SU-DHL-6 (cell line): ENCODE data around the gene HSH2D.

Experiments
- H2AFZ ChIP-seq: fragments of 200-600 bp; sonication (generic); 2 replicates; pipeline ENCODE4 v1.6.1; 2014; ENCODE audit warnings: low read depth, mild to moderate bottlenecking, moderate library complexity, mixed read lengths, antibody characterized with exemption, low read length; ENCODE audit not compliant: severe bottlenecking
- H3F3A ChIP-seq: fragments of 200-600 bp; shearing (Covaris generic); 2 replicates; pipeline ENCODE4 v1.6.0; 2016; ENCODE audit warnings: antibody characterized with exemption, mild to moderate bottlenecking; ENCODE audit not compliant: insufficient read depth
- H3K27ac ChIP-seq: fragments of 200-600 bp; sonication (generic); 2 replicates; pipeline ENCODE4 v1.5.1; 2016; ENCODE audit warnings: low read depth, mild to moderate bottlenecking, low read length, moderate library complexity, mixed read lengths
- H3K27me3 ChIP-seq: fragments of 200-600 bp; sonication (generic), shearing (Covaris generic); 2 replicates; pipeline ENCODE4 v1.6.0; 2014; ENCODE audit warnings: mild to moderate bottlenecking, low read length
- H3K36me3 ChIP-seq: fragments of 200-600 bp; sonication (generic); 2 replicates; pipeline ENCODE4 v1.6.1; 2014; ENCODE audit warnings: mild to moderate bottlenecking, low read length, mixed read lengths
- H3K4me2 ChIP-seq: fragments of 300-600, 200-600 bp; shearing (Covaris generic), sonication (generic); 2 replicates; pipeline ENCODE4 v1.6.0; 2014; ENCODE audit warnings: low read length, low read depth, mild to moderate bottlenecking; ENCODE audit not compliant: poor library complexity, severe bottlenecking
- H3K4me3 ChIP-seq: fragments of 200-600 bp; sonication (generic); 2 replicates; pipeline ENCODE4 v1.5.1; 2014; ENCODE audit warnings: antibody characterized with exemption, low read length, mild to moderate bottlenecking, mixed read lengths; ENCODE audit not compliant: insufficient read depth, poor library complexity, severe bottlenecking
- H3K79me2 ChIP-seq: fragments of 200-600 bp; sonication (generic); 2 replicates; pipeline ENCODE4 v1.6.1; 2014; ENCODE audit warnings: mild to moderate bottlenecking, low read length, moderate library complexity; ENCODE audit not compliant: insufficient read depth
- H3K9ac ChIP-seq: fragments of 200-600 bp; sonication (generic); 2 replicates; pipeline ENCODE4 v1.7.0; 2014; ENCODE audit warnings: mild to moderate bottlenecking, low read length
- H3K9me2 ChIP-seq: fragments of 200-600 bp; sonication (generic); replicated peaks from 2 replicates; pipeline ENCODE4 v1.6.1; 2014; ENCODE audit warnings: low read length; ENCODE audit not compliant: insufficient read depth
- H3K9me3 ChIP-seq: fragments of 200-600 bp; sonication (generic); 2 replicates; pipeline ENCODE4 v1.6.1; 2014; ENCODE audit warnings: low read length, mixed read lengths; ENCODE audit not compliant: insufficient read depth
- H4K20me1 ChIP-seq: fragments of 200-600 bp; sonication (generic); 2 replicates; pipeline ENCODE4 v1.6.1; 2014; ENCODE audit warnings: low read depth, mild to moderate bottlenecking, antibody characterized with exemption, low read length, moderate library complexity, mixed read lengths
- EZH2phosphoT487 ChIP-seq: fragments of 200-600 bp; sonication (generic), shearing (Covaris generic); conservative IDR thresholded peaks from 2 replicates; pipeline ENCODE4 v1.6.1; 2018; ENCODE audit warnings: mild to moderate bottlenecking, antibody characterized with exemption, low read length, moderate library complexity, mixed read lengths
- TF ChIP-seq, protein P1 (sequence below): fragments of 200-600 bp; sonication (generic); IDR thresholded peaks from one replicate; pipeline ENCODE4 v1.5.1; 2017; ENCODE audit warnings: antibody characterized with exemption, mild to moderate bottlenecking, low read length, moderate library complexity; ENCODE audit not compliant: insufficient read depth, poor library complexity, severe bottlenecking

HSH2D gene

DNA sequence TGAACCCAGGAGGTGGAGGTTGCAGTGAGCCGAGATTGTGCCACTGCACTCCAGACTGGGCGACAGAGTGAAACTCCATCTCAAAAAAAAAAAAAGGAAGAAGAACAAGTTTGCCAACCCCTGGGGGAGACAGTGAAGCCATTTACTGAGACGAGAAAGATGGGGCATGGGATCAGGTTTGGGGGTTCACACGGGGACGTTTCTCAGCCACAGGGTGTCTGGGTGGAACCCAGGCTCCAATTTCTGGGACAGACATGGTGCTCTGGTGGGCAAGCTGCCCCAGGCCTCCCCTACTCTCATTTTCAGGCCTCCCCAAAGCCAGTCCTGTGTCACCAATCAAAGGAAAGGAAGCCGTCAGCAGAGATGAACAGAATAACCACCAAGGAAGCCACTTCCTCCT lies 13.4 kb downstream of the HSH2D start:
- Histone ChIP-seq H2AFZ (no peak overlapping the region), H3K9me3 (no peaks in the 10 kb centered on the region), H4K20me1 (no peaks in the 10 kb centered on the region), H3F3A (peaks cover 31% of the 10 kb centered on the region), H3K4me3 (no peak overlapping the region), H3K9ac (no peak overlapping the region), H3K79me2 (no peaks in the 10 kb centered on the region), H3K9me2 (no peaks in the 10 kb centered on the region), H3K27ac (no peak overlapping the region), H3K27me3 (no peaks in the 10 kb centered on the region), H3K36me3 (peaks cover 28% of the 10 kb centered on the region), H3K4me2 (no peak overlapping the region)
- no peak for TF ChIP-seq EZH2phosphoT487
- TF ChIP-seq, protein P1, sequence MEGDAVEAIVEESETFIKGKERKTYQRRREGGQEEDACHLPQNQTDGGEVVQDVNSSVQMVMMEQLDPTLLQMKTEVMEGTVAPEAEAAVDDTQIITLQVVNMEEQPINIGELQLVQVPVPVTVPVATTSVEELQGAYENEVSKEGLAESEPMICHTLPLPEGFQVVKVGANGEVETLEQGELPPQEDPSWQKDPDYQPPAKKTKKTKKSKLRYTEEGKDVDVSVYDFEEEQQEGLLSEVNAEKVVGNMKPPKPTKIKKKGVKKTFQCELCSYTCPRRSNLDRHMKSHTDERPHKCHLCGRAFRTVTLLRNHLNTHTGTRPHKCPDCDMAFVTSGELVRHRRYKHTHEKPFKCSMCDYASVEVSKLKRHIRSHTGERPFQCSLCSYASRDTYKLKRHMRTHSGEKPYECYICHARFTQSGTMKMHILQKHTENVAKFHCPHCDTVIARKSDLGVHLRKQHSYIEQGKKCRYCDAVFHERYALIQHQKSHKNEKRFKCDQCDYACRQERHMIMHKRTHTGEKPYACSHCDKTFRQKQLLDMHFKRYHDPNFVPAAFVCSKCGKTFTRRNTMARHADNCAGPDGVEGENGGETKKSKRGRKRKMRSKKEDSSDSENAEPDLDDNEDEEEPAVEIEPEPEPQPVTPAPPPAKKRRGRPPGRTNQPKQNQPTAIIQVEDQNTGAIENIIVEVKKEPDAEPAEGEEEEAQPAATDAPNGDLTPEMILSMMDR = no peak

DNA sequence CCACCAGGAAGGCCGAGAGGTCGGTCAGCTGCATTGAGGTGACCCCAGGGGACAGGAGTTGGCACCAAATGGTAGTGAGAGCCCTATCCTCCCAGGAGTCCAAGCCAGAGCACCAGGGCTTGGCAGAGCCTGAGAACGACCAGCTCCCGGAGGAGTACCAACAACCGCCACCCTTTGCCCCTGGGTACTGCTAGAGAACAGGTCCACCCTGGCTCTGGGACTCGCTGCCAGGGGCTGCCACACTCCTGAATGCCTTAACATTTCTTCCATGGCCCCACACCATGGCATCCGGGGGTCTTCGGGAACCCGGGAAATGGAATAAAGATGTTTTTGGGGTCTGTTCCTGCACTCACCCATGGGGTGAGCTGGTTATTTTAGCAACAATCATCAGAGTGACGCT lies 14.1 kb downstream of the HSH2D start:
- peaks cover 31% of the 10 kb centered on the region for H3F3A ChIP-seq
- H2AFZ ChIP-seq = no peak overlapping the region
- H3K36me3 ChIP-seq = peaks cover 26% of the 10 kb centered on the region
- no peak overlapping the region for H3K27ac ChIP-seq
- no peaks in the 10 kb centered on the region for H3K9me3 ChIP-seq
- H3K9ac ChIP-seq = no peak overlapping the region
- no peaks in the 10 kb centered on the region for H3K9me2 ChIP-seq
- no peak overlapping the region for H3K4me3 ChIP-seq
- no peak overlapping the region for H3K4me2 ChIP-seq
- no peaks in the 10 kb centered on the region for H4K20me1 ChIP-seq
- no peak for TF ChIP-seq EZH2phosphoT487
- TF ChIP-seq, protein P1 = no peak
- no peaks in the 10 kb centered on the region for H3K27me3 ChIP-seq
- no peaks in the 10 kb centered on the region for H3K79me2 ChIP-seq

DNA sequence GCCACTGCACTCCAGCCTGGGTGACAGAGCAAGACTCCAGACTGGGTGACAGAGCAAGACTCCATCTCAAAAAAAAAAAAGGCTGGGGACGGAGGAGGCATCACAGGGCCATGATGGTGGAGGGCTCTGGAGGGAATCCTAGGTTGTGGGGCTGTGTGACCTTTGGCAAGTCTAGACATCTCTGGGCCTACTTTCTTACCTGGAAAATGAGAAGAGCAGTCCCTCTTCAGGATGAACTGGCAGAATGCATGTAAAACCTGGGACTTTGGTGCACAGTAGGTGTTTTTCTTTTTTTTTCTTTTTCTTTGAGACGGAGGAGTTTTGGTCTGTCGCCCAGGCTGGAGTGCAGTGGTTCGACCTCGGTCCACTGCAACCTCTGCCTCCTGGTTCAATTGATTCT lies 16.2 kb downstream of the HSH2D start:
- Histone ChIP-seq H3K4me3 (no peak overlapping the region), H3K27me3 (no peaks in the 10 kb centered on the region), H3K4me2 (no peak overlapping the region), H3K79me2 (no peaks in the 10 kb centered on the region), H3K9me3 (no peaks in the 10 kb centered on the region), H3K9me2 (no peaks in the 10 kb centered on the region), H4K20me1 (no peaks in the 10 kb centered on the region), H2AFZ (no peak overlapping the region), H3K27ac (no peak overlapping the region), H3F3A (peaks cover 31% of the 10 kb centered on the region), H3K9ac (no peak overlapping the region), H3K36me3 (peaks cover 15% of the 10 kb centered on the region; the same call in 1 of the 2 replicates)
- no peak for TF ChIP-seq EZH2phosphoT487
- TF ChIP-seq, protein P1 = no peak
